Omental fat pad (tissue), 4 donors: ENCODE data around the gene CENPS. TPM values are rescaled to one million over a fixed set of nuclear protein-coding genes. Genes with fewer than 3 reads are reported as not detected.

Source experiments
- ATAC-seq: fragments of 150-250 bp; one replicate; pipeline ENCODE4 v1.9.1; 2016; ENCODE audit warnings: mild to moderate bottlenecking, moderate library complexity; ENCODE audit not compliant: low FRiP score
- DNase-seq: peaks from one replicate; pipeline ENCODE4 v3.0.0-alpha.2; 2019; ENCODE audit warnings: low spot score
- total RNA-seq, 4 donors: library from RNA; depleted of rRNA; stranded (reverse); fragments of >200 nt; gene quantifications; one replicate each; pipeline ENCODE4 v1.1.0, GENCODE V29; 2016
- TF ChIP-seq, protein P1 (sequence below), 3 donors: fragments of 450-650 bp; IDR thresholded peaks; one replicate each; pipeline ENCODE4 v1.5.1; 2016 to 2017; ENCODE audit warnings: antibody characterized with exemption in 3 of 3, mild to moderate bottlenecking in 3 of 3, moderate library complexity in 2 of 3

The CENPS gene
- total RNA-seq = 1 to 10 TPM; 3.5 to 5.4 (median 4.3) TPM

DNA sequence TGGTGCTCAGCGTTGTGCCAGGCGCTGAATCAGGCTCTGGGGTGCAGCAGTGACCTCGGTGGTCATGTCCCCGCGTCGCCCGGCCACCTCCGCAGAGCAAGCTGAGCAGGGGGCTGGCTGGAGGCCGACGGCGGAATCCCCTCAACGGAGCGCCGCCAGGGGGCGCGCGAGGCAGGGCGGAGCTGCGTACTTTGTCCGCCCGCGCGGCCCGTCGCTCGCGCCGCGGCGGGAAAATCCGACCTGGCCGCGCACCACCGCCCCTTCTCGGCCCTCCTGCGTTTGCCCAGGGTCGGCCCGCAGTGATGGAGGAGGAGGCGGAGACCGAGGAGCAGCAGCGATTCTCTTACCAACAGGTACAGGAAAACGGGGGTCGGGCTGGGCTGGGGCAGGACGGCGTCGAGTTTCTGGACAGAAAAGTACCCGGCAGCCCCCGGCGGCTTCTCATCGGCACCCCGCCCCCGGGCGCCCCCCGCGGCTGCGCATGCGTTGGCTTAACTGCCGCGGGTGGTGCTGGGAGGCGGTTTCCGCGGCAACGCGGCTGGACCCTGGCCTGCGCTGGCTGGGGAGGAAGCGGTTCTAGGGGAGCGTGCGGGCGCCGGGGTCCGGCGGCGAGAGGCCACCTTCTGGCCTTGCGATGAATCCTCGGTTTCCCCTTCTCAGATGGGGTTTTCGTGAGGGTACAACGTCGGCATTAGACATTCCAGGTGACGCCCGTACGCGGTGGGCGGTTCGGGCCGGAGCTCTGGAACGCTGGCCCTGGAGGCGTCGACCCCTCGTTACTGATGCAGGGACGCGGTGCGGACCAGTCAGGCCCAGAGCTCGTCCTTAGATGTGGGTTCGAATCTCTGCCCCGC is at the start of gene CENPS:
TSS of gene CENPS (plus strand) at position 218 of the 854 bp plus-strand sequence. CDS start at position 303, 85 bp downstream.
- TF ChIP-seq, protein P1, sequence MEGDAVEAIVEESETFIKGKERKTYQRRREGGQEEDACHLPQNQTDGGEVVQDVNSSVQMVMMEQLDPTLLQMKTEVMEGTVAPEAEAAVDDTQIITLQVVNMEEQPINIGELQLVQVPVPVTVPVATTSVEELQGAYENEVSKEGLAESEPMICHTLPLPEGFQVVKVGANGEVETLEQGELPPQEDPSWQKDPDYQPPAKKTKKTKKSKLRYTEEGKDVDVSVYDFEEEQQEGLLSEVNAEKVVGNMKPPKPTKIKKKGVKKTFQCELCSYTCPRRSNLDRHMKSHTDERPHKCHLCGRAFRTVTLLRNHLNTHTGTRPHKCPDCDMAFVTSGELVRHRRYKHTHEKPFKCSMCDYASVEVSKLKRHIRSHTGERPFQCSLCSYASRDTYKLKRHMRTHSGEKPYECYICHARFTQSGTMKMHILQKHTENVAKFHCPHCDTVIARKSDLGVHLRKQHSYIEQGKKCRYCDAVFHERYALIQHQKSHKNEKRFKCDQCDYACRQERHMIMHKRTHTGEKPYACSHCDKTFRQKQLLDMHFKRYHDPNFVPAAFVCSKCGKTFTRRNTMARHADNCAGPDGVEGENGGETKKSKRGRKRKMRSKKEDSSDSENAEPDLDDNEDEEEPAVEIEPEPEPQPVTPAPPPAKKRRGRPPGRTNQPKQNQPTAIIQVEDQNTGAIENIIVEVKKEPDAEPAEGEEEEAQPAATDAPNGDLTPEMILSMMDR (IDR thresholded peaks at IDR 0.05) = peak in 2 of 3 donors; percentile 97 to 99

DNA sequence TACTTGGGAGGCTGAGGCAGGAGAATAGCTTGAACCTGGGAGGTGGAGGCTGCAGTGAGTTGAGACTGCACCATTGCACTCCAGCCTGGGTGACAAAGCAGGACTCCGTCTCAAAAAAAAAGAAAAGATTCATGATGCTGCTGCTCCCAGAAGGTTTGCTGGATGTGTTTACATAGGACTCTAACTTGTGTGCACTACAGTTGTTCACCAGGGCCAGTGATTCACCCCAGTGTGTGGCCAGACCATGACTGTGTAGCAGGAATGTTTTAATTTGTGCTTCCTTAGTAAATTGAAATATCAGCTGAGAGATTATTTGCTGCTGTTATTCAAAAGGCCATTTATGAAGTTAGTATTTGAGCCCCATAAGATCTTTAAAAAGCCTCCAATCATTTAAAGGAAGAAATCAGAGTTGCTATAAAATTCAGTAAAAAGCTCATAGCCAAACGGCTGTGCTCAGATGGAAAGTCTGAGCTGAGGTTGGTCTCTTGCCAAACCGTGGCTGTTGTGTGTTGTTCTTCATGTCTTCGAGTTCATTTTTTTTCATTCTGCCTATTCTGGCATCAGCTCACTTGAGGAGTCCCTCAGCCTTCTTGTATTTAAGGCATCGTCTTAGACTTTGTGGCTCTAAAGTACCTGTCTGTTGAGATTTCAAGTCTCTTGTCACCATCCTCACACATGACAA is 49.5 kb upstream of the CENPS start:
- TF ChIP-seq, protein P1 (IDR thresholded peaks at IDR 0.05) = no peak
- ATAC-seq (no peak), DNase-seq (no peak)

More for the DNA sequence above, at the start of gene CENPS:
- ATAC-seq = peak; percentile 94
- DNase-seq = peak; percentile 63

DNA sequence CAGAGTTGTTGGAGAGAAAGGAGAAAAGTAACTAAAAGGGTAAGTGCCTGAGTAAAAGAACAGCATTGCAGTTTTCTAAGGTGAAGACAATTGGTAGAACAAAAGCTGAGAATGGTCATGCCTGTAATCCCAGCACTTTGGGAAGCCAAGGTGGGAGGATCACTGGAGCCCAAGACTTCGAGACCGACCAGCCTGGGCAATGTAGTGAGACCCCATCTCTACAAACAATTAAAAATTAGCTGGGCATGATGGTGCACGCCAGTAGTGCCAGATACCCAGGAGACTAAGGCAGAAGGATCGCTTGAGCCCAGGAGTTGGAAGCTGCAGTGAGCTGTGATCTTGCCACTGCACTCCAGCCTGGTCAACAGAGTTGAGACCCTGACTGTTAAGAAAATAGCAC is 46.6 kb upstream of the CENPS start:
- TF ChIP-seq, protein P1 (IDR thresholded peaks at IDR 0.05) = no peak
- ATAC-seq (no peak), DNase-seq (no peak)

DNA sequence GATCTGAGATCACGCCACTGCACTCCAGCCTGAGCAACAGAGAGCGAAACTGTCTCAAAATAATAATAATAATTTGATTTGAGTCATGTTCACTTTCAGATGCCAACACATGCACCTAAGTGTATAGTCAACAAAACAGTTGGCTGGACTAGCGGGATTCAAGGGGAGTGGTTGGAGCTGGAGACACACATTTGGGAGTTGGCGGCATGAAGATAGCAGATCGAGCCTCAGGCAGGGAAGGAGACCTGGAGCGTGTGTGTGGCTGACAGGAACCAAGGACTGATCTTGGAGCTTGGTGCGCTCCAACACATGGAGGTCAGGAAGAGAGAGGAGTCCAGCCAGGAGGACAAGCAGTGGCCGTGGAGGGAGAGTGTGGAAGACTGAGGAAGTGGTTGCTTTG is 46.0 kb upstream of the CENPS start:
- no peak for ATAC-seq
- TF ChIP-seq, protein P1 (IDR thresholded peaks at IDR 0.05) = no peak
- DNase-seq = no peak

DNA sequence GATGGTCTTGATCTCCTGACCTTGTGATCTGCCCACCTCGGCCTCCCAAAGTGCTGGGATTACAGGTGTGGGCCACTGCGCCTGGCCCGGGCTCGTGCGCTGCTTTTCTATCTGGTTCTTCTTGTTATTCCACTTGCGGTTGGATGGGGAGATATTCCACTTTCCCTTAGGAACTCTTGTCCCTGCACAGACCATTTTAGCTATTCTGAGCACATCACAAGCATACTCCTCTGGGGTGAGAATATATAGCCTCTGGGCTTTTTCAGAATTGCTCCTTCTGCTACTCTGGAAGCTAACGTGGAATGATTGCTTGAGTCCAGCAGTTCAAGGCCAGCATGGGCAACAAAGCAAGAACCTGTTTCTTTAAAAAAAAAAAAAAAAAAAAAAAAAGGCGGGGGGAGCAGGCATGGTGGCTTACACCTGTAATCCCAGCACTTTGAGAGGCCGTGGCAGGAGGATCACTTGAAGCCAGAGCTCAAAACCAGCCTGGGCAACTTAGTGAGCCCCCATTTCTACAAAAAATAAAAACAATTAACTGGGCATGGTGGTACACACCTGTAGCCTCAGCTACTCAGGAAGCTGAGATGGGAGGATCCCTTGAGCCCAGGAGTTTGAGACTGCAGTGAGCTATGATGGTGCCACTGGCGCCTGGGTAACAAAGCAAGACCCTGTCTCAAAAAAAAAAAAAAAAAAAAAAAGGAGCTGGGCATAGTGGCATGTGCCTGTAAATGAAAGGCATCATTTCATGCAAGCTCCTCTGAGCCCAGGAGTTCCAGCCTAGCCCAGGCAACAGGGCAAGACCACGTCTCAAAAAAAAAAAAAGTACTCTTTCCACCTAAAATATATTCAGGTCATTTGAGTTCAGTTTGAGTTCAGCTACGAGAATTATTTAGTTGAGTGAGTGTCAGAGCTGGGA is 43.2 kb upstream of the CENPS start:
- TF ChIP-seq, protein P1 (IDR thresholded peaks at IDR 0.05) = no peak
- DNase-seq = no peak
- no peak for ATAC-seq

DNA sequence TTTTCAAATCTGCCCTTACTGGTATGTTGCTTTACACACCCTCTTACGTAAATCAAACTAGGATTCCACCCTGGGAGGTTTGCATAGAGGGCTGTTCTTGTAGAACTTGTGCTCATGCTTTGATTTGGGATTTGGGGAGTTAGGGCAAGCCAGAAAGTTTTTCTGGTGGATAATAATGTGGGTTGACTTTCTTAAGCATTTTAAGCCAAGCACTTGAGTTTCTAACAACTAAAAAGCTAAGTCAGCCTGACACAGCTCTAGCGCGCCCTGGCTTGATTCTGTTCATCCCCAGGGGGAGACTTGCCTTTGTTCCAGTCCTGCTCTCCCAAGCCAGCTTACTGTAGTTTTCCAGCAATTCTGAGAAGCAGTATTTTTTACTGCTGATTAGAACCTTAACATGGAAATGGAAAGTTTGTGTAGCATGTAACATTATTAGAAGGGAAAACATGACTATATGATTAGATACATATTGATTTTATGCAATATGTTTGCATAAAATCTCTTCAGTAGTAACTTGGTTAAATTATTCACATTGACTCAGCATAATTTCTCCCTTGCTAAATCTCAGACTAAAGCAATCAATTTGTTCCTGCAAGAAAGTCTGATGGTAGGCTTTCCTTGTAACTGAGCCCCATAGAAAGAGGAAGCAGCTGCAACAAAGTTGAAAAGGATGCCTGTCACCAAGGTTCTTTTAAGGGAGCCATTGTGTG is 42.4 kb upstream of the CENPS start:
- TF ChIP-seq, protein P1 (IDR thresholded peaks at IDR 0.05) = no peak
- ATAC-seq = peak; percentile 82
- no peak for DNase-seq
